ENCODE data around the gene TTC1.

TTC1 gene

GRCh38 chr5:160036243-160036642 is 27.3 kb downstream of the TTC1 start:
- H3K4me3 ChIP-seq = no peak overlapping the region
- no peak for TF ChIP-seq CTCF (IDR thresholded peaks at IDR 0.05)
- H3K4me1 ChIP-seq = peaks cover 0 to 29% (median 5%) of the 10 kb centered on the region in 4 donors
- H3K27me3 ChIP-seq = no peaks in the 10 kb centered on the region
- H3K9me3 ChIP-seq = no peaks in the 10 kb centered on the region
- H3K36me3 ChIP-seq = peaks cover 5 to 66% (median 29%) of the 10 kb centered on the region in 3 donors
- H3K27ac ChIP-seq = peak overlapping the region in 1 of 2 donors; percentile 12
- no peak for DNase-seq
- intact Hi-C loops (cut with DNase I; ENCODE audit: low total_unique reads) = no loop called here

DNA sequence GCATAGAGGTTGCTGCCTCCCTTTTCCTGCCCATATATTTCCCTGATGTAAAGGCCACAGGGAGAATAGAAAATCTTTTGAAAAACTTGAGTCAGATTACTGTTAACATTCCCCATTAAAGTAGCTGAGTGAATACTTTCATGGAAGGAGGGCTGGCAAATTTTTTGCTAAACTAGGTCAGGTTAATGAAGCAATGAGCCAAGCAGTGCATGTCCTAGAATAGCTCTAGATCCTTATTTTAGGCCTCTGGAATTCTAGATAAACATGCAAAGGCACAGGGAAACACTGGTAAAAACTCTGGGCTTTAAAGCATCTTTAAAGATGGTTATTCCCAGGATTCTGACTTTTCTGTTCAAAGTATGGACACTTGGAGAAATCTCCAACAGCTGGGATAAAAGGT is 27.9 kb downstream of the TTC1 start:
- peak overlapping the region in 1 of 2 donors; percentile 34 for H3K27ac ChIP-seq
- DNase-seq = no peak
- TF ChIP-seq CTCF (IDR thresholded peaks at IDR 0.05) = no peak
- no peak overlapping the region for H3K4me3 ChIP-seq
- peaks cover 0 to 23% (median 5%) of the 10 kb centered on the region in 4 donors for H3K4me1 ChIP-seq
- intact Hi-C loops (cut with DNase I; ENCODE audit: low total_unique reads) = no loop called here
- peaks cover 7 to 66% (median 29%) of the 10 kb centered on the region in 3 donors for H3K36me3 ChIP-seq
- no peaks in the 10 kb centered on the region for H3K9me3 ChIP-seq
- H3K27me3 ChIP-seq = no peaks in the 10 kb centered on the region

DNA sequence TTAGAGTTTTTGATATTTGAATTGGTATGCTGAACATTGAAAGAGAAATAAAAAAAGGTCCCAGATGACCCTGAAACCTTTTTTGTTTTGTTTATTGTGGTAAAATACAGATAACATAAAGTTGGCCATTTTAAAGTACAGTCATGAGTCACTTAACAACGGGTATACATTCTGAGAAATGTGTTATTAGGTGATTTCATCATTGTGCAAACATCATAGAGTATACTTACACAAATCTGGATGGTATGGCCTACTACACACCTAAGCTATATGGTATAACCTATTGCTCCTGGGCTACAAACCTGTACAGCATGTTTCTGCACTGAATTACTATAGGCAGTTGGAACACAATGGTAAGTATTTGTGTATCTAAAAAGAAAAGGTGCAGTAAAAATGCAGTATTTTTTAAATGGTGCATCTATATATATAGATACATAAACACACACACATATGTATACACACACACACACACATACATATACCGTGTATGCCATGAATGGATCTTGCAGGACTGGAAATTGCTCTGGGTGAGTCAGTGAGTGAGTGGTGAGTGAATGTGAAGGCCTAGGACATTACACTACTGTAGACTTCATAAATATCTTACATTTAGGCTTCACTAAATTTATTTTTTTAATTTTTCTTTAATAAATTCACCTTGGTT is 31.0 kb downstream of the TTC1 start:
- H3K4me1 ChIP-seq = peaks cover 0 to 23% (median 5%) of the 10 kb centered on the region in 4 donors
- H3K4me3 ChIP-seq = no peak overlapping the region
- no peak for TF ChIP-seq CTCF (IDR thresholded peaks at IDR 0.05)
- no peak overlapping the region for H3K27ac ChIP-seq
- no peaks in the 10 kb centered on the region for H3K27me3 ChIP-seq
- H3K36me3 ChIP-seq = peaks cover 8 to 85% (median 29%) of the 10 kb centered on the region in 3 donors
- no peaks in the 10 kb centered on the region for H3K9me3 ChIP-seq
- DNase-seq = no peak
- intact Hi-C loops (cut with DNase I; ENCODE audit: low total_unique reads) = no loop called here

DNA sequence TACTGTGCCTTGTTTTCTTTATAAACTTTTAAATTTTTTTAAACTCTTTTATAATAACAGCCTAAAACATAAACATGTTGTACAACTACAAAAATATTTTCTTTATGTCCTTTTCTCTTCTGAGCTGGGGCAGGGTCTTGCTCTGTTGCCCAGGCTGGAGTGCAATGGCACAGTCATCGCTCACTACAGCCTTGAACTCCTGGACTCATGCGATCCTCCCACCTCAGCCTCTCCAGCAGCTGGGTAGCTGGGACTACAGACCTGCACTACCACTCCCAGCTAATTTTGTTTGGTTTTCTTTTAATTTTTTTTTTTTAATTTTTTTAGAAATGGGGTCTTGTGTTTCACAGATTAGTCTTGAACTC is 31.5 kb downstream of the TTC1 start:
- no peak for DNase-seq
- peaks cover 8 to 81% (median 27%) of the 10 kb centered on the region in 3 donors for H3K36me3 ChIP-seq
- H3K27ac ChIP-seq = no peak overlapping the region
- H3K4me1 ChIP-seq = peaks cover 0 to 23% (median 5%) of the 10 kb centered on the region in 4 donors
- no peaks in the 10 kb centered on the region for H3K27me3 ChIP-seq
- H3K9me3 ChIP-seq = no peaks in the 10 kb centered on the region
- TF ChIP-seq CTCF (IDR thresholded peaks at IDR 0.05) = no peak
- intact Hi-C loops (cut with DNase I; ENCODE audit: low total_unique reads) = no loop called here
- H3K4me3 ChIP-seq = no peak overlapping the region

DNA sequence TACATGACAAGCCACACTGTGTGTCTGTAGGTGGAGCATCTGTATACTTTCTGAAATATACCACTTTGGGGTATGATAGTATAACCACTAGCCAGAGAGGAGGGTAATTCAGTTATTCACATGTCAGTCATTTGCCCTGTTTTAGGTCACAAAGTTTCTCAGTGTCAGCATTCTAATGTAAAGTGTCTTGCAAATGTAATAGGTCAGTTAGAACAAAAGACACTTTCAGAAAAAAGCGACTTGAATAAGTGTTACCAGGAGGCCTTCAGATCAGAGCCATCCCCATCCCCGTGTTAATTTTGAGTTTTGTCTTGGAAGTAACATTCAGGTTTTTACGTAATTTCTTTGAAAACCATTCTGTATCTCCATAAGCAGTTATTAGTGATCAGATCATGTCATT is 33.7 kb downstream of the TTC1 start:
- H3K36me3 ChIP-seq = peaks cover 3 to 72% (median 22%) of the 10 kb centered on the region in 3 donors

More for the DNA sequence above, 33.7 kb downstream of the TTC1 start:
- Histone ChIP-seq H3K4me1 (peaks cover 0 to 5% (median 0%) of the 10 kb centered on the region in 4 donors), H3K27me3 (no peaks in the 10 kb centered on the region), H3K9me3 (no peaks in the 10 kb centered on the region), H3K27ac (no peak overlapping the region), H3K4me3 (no peak overlapping the region)
- DNase-seq = no peak
- intact Hi-C loops (cut with DNase I; ENCODE audit: low total_unique reads) = no loop called here
- no peak for TF ChIP-seq CTCF (IDR thresholded peaks at IDR 0.05)
